HG03060 (cell line): Measurements from ENCODE around the gene SDHB.
A peak's percentile ranks its signal among the peaks of the same experiment; 100 is the strongest.

Experiments
- ATAC-seq: cut with Tn5 transposase; IDR thresholded peaks from one replicate; pipeline ENCODE4 v1.9.1; 2021; ENCODE audit warnings: low read depth, moderate number of reproducible peaks; ENCODE audit not compliant: unreplicated experiment

SDHB gene

GRCh38 chr1:17053685-17054410 lies at the start of gene SDHB:
TSS of gene SDHB (minus strand) at chr1:17054032. CDS start at chr1:17054019, 13 bp downstream.
- peak; percentile 96 for ATAC-seq

GRCh38 chr1:17102232-17102631 lies 48.4 kb upstream of the SDHB start:
- ATAC-seq, result no peak

GRCh38 chr1:17101261-17101660 lies 47.4 kb upstream of the SDHB start:
- no peak for ATAC-seq

GRCh38 chr1:17099616-17100340 lies 45.9 kb upstream of the SDHB start:
- no peak for ATAC-seq

- no peak for ATAC-seq
These were observed 44.9 kb upstream of the SDHB start for GRCh38 chr1:17098446-17099317.

- ATAC-seq, result no peak
These were observed 44.0 kb upstream of the SDHB start for GRCh38 chr1:17097787-17098186.

GRCh38 chr1:17097147-17097546 lies 43.3 kb upstream of the SDHB start:
- no peak for ATAC-seq

GRCh38 chr1:17096584-17096983 lies 42.8 kb upstream of the SDHB start:
- no peak for ATAC-seq

GRCh38 chr1:17095141-17095540 lies 41.3 kb upstream of the SDHB start:
- ATAC-seq, result no peak

GRCh38 chr1:17094664-17095063 lies 40.8 kb upstream of the SDHB start:
- no peak for ATAC-seq

GRCh38 chr1:17093822-17094393 lies 40.1 kb upstream of the SDHB start:
- ATAC-seq, result no peak

- ATAC-seq, result no peak
These were observed 37.4 kb upstream of the SDHB start for GRCh38 chr1:17091252-17091651.

- no peak for ATAC-seq
These were observed 35.7 kb upstream of the SDHB start for GRCh38 chr1:17089506-17089905.

GRCh38 chr1:17086751-17087150 lies 32.9 kb upstream of the SDHB start:
- ATAC-seq, result no peak

GRCh38 chr1:17084787-17085186 lies 31.0 kb upstream of the SDHB start:
- ATAC-seq, result no peak

GRCh38 chr1:17082761-17083160 lies 28.9 kb upstream of the SDHB start:
- ATAC-seq, result no peak

GRCh38 chr1:17081439-17081838 lies 27.6 kb upstream of the SDHB start:
- ATAC-seq, result no peak

GRCh38 chr1:17080880-17081279 lies 27.0 kb upstream of the SDHB start:
- ATAC-seq, result no peak

- no peak for ATAC-seq
These were observed 26.4 kb upstream of the SDHB start for GRCh38 chr1:17080085-17080759.
